ENCODE data around the gene TSHB. TPM values are rescaled to one million over a fixed set of nuclear protein-coding genes. Genes with fewer than 3 reads are reported as not detected.

TSHB gene
- total RNA-seq, 1 donor from 2014 or later: not detected

GRCh38 chr1:115041654-115042053, 12.0 kb downstream of the TSHB start:
- no peaks in the 10 kb centered on the region for H3K9me3 Mint-ChIP-seq (ENCODE audit: unreplicated experiment)
- no peak for DNase-seq

GRCh38 chr1:115046751-115047150, 17.1 kb downstream of the TSHB start:
- Mint-ChIP-seq H3K27me3 (ENCODE audit: unreplicated experiment) (no peaks in the 10 kb centered on the region), H3K27ac (ENCODE audit: unreplicated experiment) (no peak overlapping the region), H3K9me3 (ENCODE audit: unreplicated experiment) (no peaks in the 10 kb centered on the region), H3K4me1 (ENCODE audit: low read depth, unreplicated experiment) (no peaks in the 10 kb centered on the region), H3K36me3 (ENCODE audit: unreplicated experiment) (no peaks in the 10 kb centered on the region), H3K4me3 (ENCODE audit: unreplicated experiment) (no peak overlapping the region)
- TF ChIP-seq CTCF (IDR thresholded peaks at IDR 0.05; ENCODE audit: partially characterized antibody, unreplicated experiment): no peak
- no peak for DNase-seq

More at GRCh38 chr1:115041654-115042053, 12.0 kb downstream of the TSHB start:
- TF ChIP-seq CTCF (IDR thresholded peaks at IDR 0.05; ENCODE audit: partially characterized antibody, unreplicated experiment): peak; percentile 45
- H3K27me3 Mint-ChIP-seq (ENCODE audit: unreplicated experiment): no peaks in the 10 kb centered on the region
- no peaks in the 10 kb centered on the region for H3K4me1 Mint-ChIP-seq (ENCODE audit: low read depth, unreplicated experiment)
- H3K4me3 Mint-ChIP-seq (ENCODE audit: unreplicated experiment): no peak overlapping the region
- no peak overlapping the region for H3K27ac Mint-ChIP-seq (ENCODE audit: unreplicated experiment)
- no peaks in the 10 kb centered on the region for H3K36me3 Mint-ChIP-seq (ENCODE audit: unreplicated experiment)

- no peaks in the 10 kb centered on the region for H3K4me1 Mint-ChIP-seq (ENCODE audit: low read depth, unreplicated experiment)
- H3K9me3 Mint-ChIP-seq (ENCODE audit: unreplicated experiment): peaks cover 1% of the 10 kb centered on the region
- no peak overlapping the region for H3K27ac Mint-ChIP-seq (ENCODE audit: unreplicated experiment)
- H3K27me3 Mint-ChIP-seq (ENCODE audit: unreplicated experiment): no peaks in the 10 kb centered on the region
- TF ChIP-seq CTCF (IDR thresholded peaks at IDR 0.05; ENCODE audit: partially characterized antibody, unreplicated experiment): no peak
- no peak for DNase-seq
- H3K4me3 Mint-ChIP-seq (ENCODE audit: unreplicated experiment): no peak overlapping the region
- no peaks in the 10 kb centered on the region for H3K36me3 Mint-ChIP-seq (ENCODE audit: unreplicated experiment)
Observed at GRCh38 chr1:115051850-115052249, 22.2 kb downstream of the TSHB start.

- Mint-ChIP-seq H3K36me3 (ENCODE audit: unreplicated experiment) (no peaks in the 10 kb centered on the region), H3K4me3 (ENCODE audit: unreplicated experiment) (no peak overlapping the region)
Observed at GRCh38 chr1:115052454-115053083, 22.9 kb downstream of the TSHB start.

More at GRCh38 chr1:115052454-115053083, 22.9 kb downstream of the TSHB start:
- Mint-ChIP-seq H3K27ac (ENCODE audit: unreplicated experiment) (no peak overlapping the region), H3K9me3 (ENCODE audit: unreplicated experiment) (peaks cover 1% of the 10 kb centered on the region), H3K4me1 (ENCODE audit: low read depth, unreplicated experiment) (no peaks in the 10 kb centered on the region), H3K27me3 (ENCODE audit: unreplicated experiment) (no peaks in the 10 kb centered on the region)
- TF ChIP-seq CTCF (IDR thresholded peaks at IDR 0.05; ENCODE audit: partially characterized antibody, unreplicated experiment): peak; percentile 83
- DNase-seq: peak; percentile 61

All from glutamatergic neuron (in vitro differentiated cells).